ENCODE data around the gene ALG6. TPM values are rescaled to one million over a fixed set of nuclear protein-coding genes. Genes with fewer than 3 reads are reported as not detected.
"Not testable (repeated sequence)": the region's sequence is repeated elsewhere in the genome, so short reads cannot be mapped to it uniquely, and the experiment has no call there.

The ALG6 gene
- total RNA-seq, 5 donors from 2014 or later (not counting 1 experiment from before 2014, with no cell fraction given) = 17.5 to 25.2 (median 22.2) TPM

- CTCF ChIA-PET = no interaction called here
- ATAC-seq (replicated peaks in 1 of 4) = no peak
- Histone ChIP-seq H3K4me1 (ENCODE audit: control insufficient read depth in 1 of 2, extremely low read depth in 1 of 2, insufficient read depth in 2 of 2, low read length in 2 of 2) (no peaks in the 10 kb centered on the region), H3K27ac (ENCODE audit: low read length) (no peak overlapping the region), H3K36me3 (ENCODE audit: control insufficient read depth in 2 of 2, extremely low read depth in 1 of 2, insufficient read depth in 1 of 2, low read length in 1 of 2) (no peaks in the 10 kb centered on the region), H3K27me3 (replicated peaks in 1 of 2; ENCODE audit: control insufficient read depth in 2 of 2, extremely low read depth in 1 of 2, insufficient read depth in 2 of 2, low read length in 1 of 2) (no peaks in the 10 kb centered on the region), H3K4me3 (ENCODE audit: control insufficient read depth in 1 of 2, extremely low read depth in 1 of 2, low read length in 1 of 2) (no peak overlapping the region), H3K9me3 (no peaks in the 10 kb centered on the region)
- Mint-ChIP-seq H3K36me3 (peaks cover 35% of the 10 kb centered on the region), H3K9me3 (peaks cover 10 to 23% (median 19%) of the 10 kb centered on the region in 3 donors), H3K4me3 (no peak overlapping the region), H3K27ac (no peak overlapping the region), H3K27me3 (no peaks in the 10 kb centered on the region), H3K4me1 (peaks cover 0 to 3% (median 0%) of the 10 kb centered on the region in 3 donors)
- POLR2A ChIA-PET = no interaction called here
- DNase-seq = no peak
- WGBS (ENCODE audit: insufficient coverage) = 94% methylated on average over 3 of the region's 7 CpGs
Measured at GRCh38 chr1:63466181-63466580, 98.8 kb downstream of the ALG6 start.

- Mint-ChIP-seq H3K27ac (no peak overlapping the region), H3K27me3 (no peaks in the 10 kb centered on the region), H3K36me3 (peaks cover 30% of the 10 kb centered on the region), H3K4me1 (peaks cover 0 to 3% (median 0%) of the 10 kb centered on the region in 3 donors), H3K9me3 (peaks cover 8 to 21% (median 16%) of the 10 kb centered on the region in 3 donors), H3K4me3 (no peak overlapping the region)
- no peaks in the 10 kb centered on the region for H3K9me3 ChIP-seq
- DNase-seq (no peak), ATAC-seq (replicated peaks in 1 of 4) (no peak)
- no CpG with 5 or more reads among the region's 3 CpGs for WGBS (ENCODE audit: insufficient coverage)
- no peaks in the 10 kb centered on the region for H3K4me1 ChIP-seq (ENCODE audit: control insufficient read depth in 1 of 2, extremely low read depth in 1 of 2, insufficient read depth in 2 of 2, low read length in 2 of 2)
- H3K27me3 ChIP-seq (replicated peaks in 1 of 2; ENCODE audit: control insufficient read depth in 2 of 2, extremely low read depth in 1 of 2, insufficient read depth in 2 of 2, low read length in 1 of 2) = no peaks in the 10 kb centered on the region
- H3K4me3 ChIP-seq (ENCODE audit: control insufficient read depth in 1 of 2, extremely low read depth in 1 of 2, low read length in 1 of 2) = no peak overlapping the region
- POLR2A ChIA-PET = no interaction called here
- H3K27ac ChIP-seq (ENCODE audit: low read length) = no peak overlapping the region
- H3K36me3 ChIP-seq (ENCODE audit: control insufficient read depth in 2 of 2, extremely low read depth in 1 of 2, insufficient read depth in 1 of 2, low read length in 1 of 2) = no peaks in the 10 kb centered on the region
- CTCF ChIA-PET = no interaction called here
Measured at GRCh38 chr1:63466759-63467158, 99.3 kb downstream of the ALG6 start.

GRCh38 chr1:63468683-63469082 is 101.3 kb downstream of the ALG6 start:
- peaks cover 14% of the 10 kb centered on the region for H3K36me3 Mint-ChIP-seq
- H3K9me3 Mint-ChIP-seq; H3K4me1 ChIP-seq (ENCODE audit: control insufficient read depth in 1 of 2, extremely low read depth in 1 of 2, insufficient read depth in 2 of 2, low read length in 2 of 2); POLR2A ChIA-PET; H3K4me3 Mint-ChIP-seq; H3K27ac Mint-ChIP-seq; H3K27me3 ChIP-seq (replicated peaks in 1 of 2; ENCODE audit: control insufficient read depth in 2 of 2, extremely low read depth in 1 of 2, insufficient read depth in 2 of 2, low read length in 1 of 2); ATAC-seq (replicated peaks in 1 of 4); H3K9me3 ChIP-seq; DNase-seq; H3K4me1 Mint-ChIP-seq; H3K4me3 ChIP-seq (ENCODE audit: control insufficient read depth in 1 of 2, extremely low read depth in 1 of 2, low read length in 1 of 2); CTCF ChIA-PET; H3K36me3 ChIP-seq (ENCODE audit: control insufficient read depth in 2 of 2, extremely low read depth in 1 of 2, insufficient read depth in 1 of 2, low read length in 1 of 2); H3K27me3 Mint-ChIP-seq; H3K27ac ChIP-seq (ENCODE audit: low read length): not testable (repeated sequence)
- no CpG with 5 or more reads among the region's 5 CpGs for WGBS (ENCODE audit: insufficient coverage)

- ChIA-PET CTCF (interaction anchor here in 1 of 2 donors (0.7 kb wide), 2 partner anchors 644 to 868 kb away, joined by 3 to 6 read pairs; no protein-coding TSS in a partner anchor), POLR2A (no interaction called here)
- Mint-ChIP-seq H3K27me3 (no peaks in the 10 kb centered on the region), H3K4me3 (no peak overlapping the region), H3K36me3 (peaks cover 14% of the 10 kb centered on the region), H3K27ac (no peak overlapping the region), H3K9me3 (peaks cover 0 to 1% (median 1%) of the 10 kb centered on the region in 3 donors), H3K4me1 (no peaks in the 10 kb centered on the region)
- Histone ChIP-seq H3K4me1 (ENCODE audit: control insufficient read depth in 1 of 2, extremely low read depth in 1 of 2, insufficient read depth in 2 of 2, low read length in 2 of 2) (no peaks in the 10 kb centered on the region), H3K36me3 (ENCODE audit: control insufficient read depth in 2 of 2, extremely low read depth in 1 of 2, insufficient read depth in 1 of 2, low read length in 1 of 2) (no peaks in the 10 kb centered on the region), H3K4me3 (ENCODE audit: control insufficient read depth in 1 of 2, extremely low read depth in 1 of 2, low read length in 1 of 2) (no peak overlapping the region), H3K27me3 (replicated peaks in 1 of 2; ENCODE audit: control insufficient read depth in 2 of 2, extremely low read depth in 1 of 2, insufficient read depth in 2 of 2, low read length in 1 of 2) (no peaks in the 10 kb centered on the region), H3K9me3 (no peaks in the 10 kb centered on the region), H3K27ac (ENCODE audit: low read length) (no peak overlapping the region)
- no peak for ATAC-seq (replicated peaks in 1 of 4)
- 95% methylated on average over 6 of the region's 7 CpGs for WGBS (ENCODE audit: insufficient coverage)
- no peak for DNase-seq
Measured at GRCh38 chr1:63475761-63476160, 108.3 kb downstream of the ALG6 start.

- Mint-ChIP-seq H3K9me3 (no peaks in the 10 kb centered on the region), H3K27ac (no peak overlapping the region), H3K36me3 (peaks cover 15% of the 10 kb centered on the region), H3K27me3 (no peaks in the 10 kb centered on the region), H3K4me3 (no peak overlapping the region), H3K4me1 (no peaks in the 10 kb centered on the region)
- Histone ChIP-seq H3K36me3 (ENCODE audit: control insufficient read depth in 2 of 2, extremely low read depth in 1 of 2, insufficient read depth in 1 of 2, low read length in 1 of 2) (no peaks in the 10 kb centered on the region), H3K27me3 (replicated peaks in 1 of 2; ENCODE audit: control insufficient read depth in 2 of 2, extremely low read depth in 1 of 2, insufficient read depth in 2 of 2, low read length in 1 of 2) (no peaks in the 10 kb centered on the region), H3K4me3 (ENCODE audit: control insufficient read depth in 1 of 2, extremely low read depth in 1 of 2, low read length in 1 of 2) (no peak overlapping the region), H3K4me1 (ENCODE audit: control insufficient read depth in 1 of 2, extremely low read depth in 1 of 2, insufficient read depth in 2 of 2, low read length in 2 of 2) (no peaks in the 10 kb centered on the region), H3K9me3 (no peaks in the 10 kb centered on the region), H3K27ac (ENCODE audit: low read length) (no peak overlapping the region)
- DNase-seq = no peak
- CTCF ChIA-PET = no interaction called here
- WGBS (ENCODE audit: insufficient coverage) = no CpG with 5 or more reads among the region's 1 CpG
- ATAC-seq (replicated peaks in 1 of 4) = no peak
- POLR2A ChIA-PET = no interaction called here
Measured at GRCh38 chr1:63480057-63480456, 112.6 kb downstream of the ALG6 start.

GRCh38 chr1:63486629-63487028 is 119.2 kb downstream of the ALG6 start:
- ATAC-seq (replicated peaks in 1 of 4) (no peak), DNase-seq (no peak)
- H3K27ac Mint-ChIP-seq = no peak overlapping the region
- no peaks in the 10 kb centered on the region for H3K27me3 Mint-ChIP-seq
- POLR2A ChIA-PET = no interaction called here
- no peak overlapping the region for H3K4me3 Mint-ChIP-seq
- no peaks in the 10 kb centered on the region for H3K4me1 Mint-ChIP-seq
- Histone ChIP-seq H3K27ac (ENCODE audit: low read length) (no peak overlapping the region), H3K4me1 (ENCODE audit: control insufficient read depth in 1 of 2, extremely low read depth in 1 of 2, insufficient read depth in 2 of 2, low read length in 2 of 2) (no peaks in the 10 kb centered on the region), H3K36me3 (ENCODE audit: control insufficient read depth in 2 of 2, extremely low read depth in 1 of 2, insufficient read depth in 1 of 2, low read length in 1 of 2) (no peaks in the 10 kb centered on the region), H3K27me3 (replicated peaks in 1 of 2; ENCODE audit: control insufficient read depth in 2 of 2, extremely low read depth in 1 of 2, insufficient read depth in 2 of 2, low read length in 1 of 2) (no peaks in the 10 kb centered on the region), H3K4me3 (ENCODE audit: control insufficient read depth in 1 of 2, extremely low read depth in 1 of 2, low read length in 1 of 2) (no peak overlapping the region), H3K9me3 (no peaks in the 10 kb centered on the region)
- no peaks in the 10 kb centered on the region for H3K9me3 Mint-ChIP-seq
- peaks cover 20% of the 10 kb centered on the region for H3K36me3 Mint-ChIP-seq
- CTCF ChIA-PET = no interaction called here
- no CpG with 5 or more reads among the region's 1 CpG for WGBS (ENCODE audit: insufficient coverage)
